HCT116 (cell line): Measurements from ENCODE around the gene SH3RF2. TPM values are rescaled to one million over a fixed set of nuclear protein-coding genes. Genes with fewer than 3 reads are reported as not detected.

Experiments used
- ATAC-seq: fragments of 200-7000 bp; cut with Tn5 transposase; 2 replicates; pipeline ENCODE4 v1.9.1; 2020; ENCODE audit warnings: mild to moderate bottlenecking, moderate library complexity
- BruUV-seq: library from RNA; stranded (reverse); fragments of 400-500 nt; replicated peaks from 2 replicates; lab custom pipeline; 2021; lab: Mats Ljungman, UMichigan
- CTCF ChIA-PET: fragments of 300-600 bp; sonication (Branson Sonifier 250); formaldehyde crosslinking; loops from one replicate; lab custom pipeline; 2021; ENCODE audit warnings: antibody characterized with exemption; lab: Charles Lee
- POLR2A ChIA-PET: fragments of 300-600, 350-600 bp; sonication (Branson Sonifier 250); formaldehyde crosslinking; loops from one replicate; lab custom pipeline; 2021; ENCODE audit warnings: antibody characterized with exemption; lab: Charles Lee
- RAD21 ChIA-PET, 2 experiments: fragments of 300-600 bp; sonication (Branson Sonifier 250); formaldehyde crosslinking; loops; one replicate each; lab custom pipeline; 2023; ENCODE audit warnings: low total read pairs in 2 of 2; ENCODE audit not compliant: uncharacterized antibody in 2 of 2, unreplicated experiment in 2 of 2, low non-redundant PET in 1 of 2; lab: Charles Lee
- DNase-seq: peaks from one replicate; pipeline ENCODE4 v3.0.0-alpha.2; 2010; ENCODE audit warnings: low read depth, low spot score
- H2AFZ ChIP-seq: fragments of 200-600 bp; shearing (Covaris generic), sonication (generic); 2 replicates; pipeline ENCODE4 v1.6.1; 2017; ENCODE audit warnings: low read depth, mixed run types, mixed read lengths, antibody characterized with exemption, low read length; ENCODE audit not compliant: poor library complexity, severe bottlenecking
- H3K27ac ChIP-seq: 2 replicates; pipeline ENCODE4 v1.5.1; 2012; ENCODE audit warnings: low read depth, low read length
- H3K27me3 ChIP-seq: fragments of 200-600 bp; sonication (generic); 2 replicates; pipeline ENCODE4 v1.6.1; 2016; ENCODE audit warnings: mixed run types, low read length, mixed read lengths; ENCODE audit not compliant: insufficient read depth
- H3K36me3 ChIP-seq, 2 experiments: fragments of 200-500 bp in 1 of 2; fragments of 200-600 bp in 1 of 2; sonication (Bioruptor generic) in 1 of 2; sonication (generic) in 1 of 2; 2 replicates each; pipeline versions ENCODE4 v1.5.1 to v1.6.1; 2014 to 2016; ENCODE audit warnings: low read length in 2 of 2, inconsistent platforms in 1 of 2, mixed read lengths in 1 of 2, mixed run types in 1 of 2; ENCODE audit not compliant: insufficient read depth in 2 of 2, control insufficient read depth in 1 of 2
- H3K4me1 ChIP-seq, 2 experiments: fragments of 200-600 bp in 1 of 2; sonication (generic) in 1 of 2; 2 replicates each; pipeline versions ENCODE4 v1.5.1 to v1.6.1; 2012 to 2017; ENCODE audit warnings: low read length in 2 of 2, inconsistent platforms in 1 of 2, mild to moderate bottlenecking in 1 of 2, mixed read lengths in 1 of 2, mixed run types in 1 of 2, moderate library complexity in 1 of 2; ENCODE audit not compliant: insufficient read depth in 2 of 2, control insufficient read depth in 1 of 2
- H3K4me2 ChIP-seq: fragments of 200-600 bp; sonication (generic); 2 replicates; pipeline ENCODE4 v1.6.1; 2017; ENCODE audit warnings: mixed run types, low read length, mixed read lengths
- H3K4me3 ChIP-seq, 2 experiments: fragments of 200-600 bp in 1 of 2; sonication (generic) in 1 of 2; replicated peaks in 1 of 2; 2 replicates each; pipeline ENCODE4 v1.5.1; 2011 to 2016; ENCODE audit warnings: low read length in 2 of 2, control low read depth in 1 of 2, low read depth in 1 of 2, mild to moderate bottlenecking in 1 of 2, mixed read lengths in 1 of 2, mixed run types in 1 of 2
- H3K79me2 ChIP-seq: fragments of 200-600 bp; sonication (generic); 2 replicates; pipeline ENCODE4 v1.6.1; 2017; ENCODE audit warnings: mild to moderate bottlenecking, mixed run types, low read length, moderate library complexity, mixed read lengths; ENCODE audit not compliant: insufficient read depth
- H3K9ac ChIP-seq: fragments of 200-600 bp; sonication (generic); 2 replicates; pipeline ENCODE4 v1.6.1; 2016; ENCODE audit warnings: low read length, mixed read lengths
- H3K9me2 ChIP-seq: fragments of 200-600 bp; sonication (generic), shearing (Covaris generic); 2 replicates; pipeline ENCODE4 v1.6.1; 2017; ENCODE audit warnings: mixed run types, mild to moderate bottlenecking, moderate library complexity; ENCODE audit not compliant: insufficient read depth
- H3K9me3 ChIP-seq, 2 experiments: fragments of 200-500 bp in 1 of 2; fragments of 200-600 bp in 1 of 2; sonication (Bioruptor generic) in 1 of 2; sonication (generic) in 1 of 2; 2 replicates each; pipeline ENCODE4 v1.6.1; 2014 to 2017; ENCODE audit warnings: low read length in 2 of 2, mixed read lengths in 2 of 2, inconsistent platforms in 1 of 2, low read depth in 1 of 2, mild to moderate bottlenecking in 1 of 2, mixed run types in 1 of 2, moderate library complexity in 1 of 2; ENCODE audit not compliant: control insufficient read depth in 1 of 2, insufficient read depth in 1 of 2
- H4K20me1 ChIP-seq: fragments of 200-600 bp; sonication (generic), shearing (Covaris generic); 2 replicates; pipeline ENCODE4 v1.6.1; 2017; ENCODE audit warnings: mixed run types, mild to moderate bottlenecking, moderate library complexity; ENCODE audit not compliant: insufficient read depth
- ELF1 ChIP-seq: IDR thresholded peaks from 2 replicates; pipeline ENCODE4 v1.6.1; 2012; ENCODE audit warnings: low read depth, borderline replicate concordance
- EZH2phosphoT487 ChIP-seq: fragments of 200-600 bp; IDR thresholded peaks from 2 replicates; pipeline ENCODE4 v1.6.1; 2018; ENCODE audit warnings: antibody characterized with exemption, borderline replicate concordance
- RAD21 ChIP-seq: IDR thresholded peaks from 2 replicates; pipeline ENCODE4 v1.6.1; 2012; ENCODE audit warnings: low read depth, mild to moderate bottlenecking
- SP1 ChIP-seq: IDR thresholded peaks from 2 replicates; pipeline ENCODE4 v1.6.1; 2012; ENCODE audit warnings: low read depth
- SRF ChIP-seq: IDR thresholded peaks from 2 replicates; pipeline ENCODE4 v1.6.1; 2012; ENCODE audit warnings: low read depth
- YY1 ChIP-seq: IDR thresholded peaks from 2 replicates; pipeline ENCODE4 v1.6.1; 2011; ENCODE audit warnings: low read length, low read depth, moderate library complexity, mild to moderate bottlenecking; ENCODE audit not compliant: insufficient replicate concordance; ENCODE audit errors: extremely low read depth
- ZFX ChIP-seq: fragments of 450-650 bp; IDR thresholded peaks from 2 replicates; pipeline ENCODE4 v1.6.1; 2017
- intact Hi-C: fragments of 100-400 bp; cut with micrococcal nuclease; formaldehyde crosslinking; loops from 2 replicates; pipeline ENCODE4 v1.10.0; 2022
- total RNA-seq: library from RNA; stranded (reverse); gene quantifications from one replicate; pipeline ENCODE4 v1.2.1, GENCODE V29; 2021; ENCODE audit not compliant: unreplicated experiment
- TF ChIP-seq, protein P1 (sequence below): IDR thresholded peaks from 2 replicates; pipeline ENCODE4 v1.6.1; 2011; ENCODE audit warnings: mild to moderate bottlenecking, low read length, moderate library complexity; ENCODE audit not compliant: insufficient replicate concordance; ENCODE audit errors: extremely low read depth
- TF ChIP-seq, protein P2 (sequence below), 3 experiments: fragments of 200-600 bp in 1 of 3; sonication (generic) in 1 of 3; IDR thresholded peaks in 2 of 3; conservative IDR thresholded peaks in 1 of 3; 2 replicates each; pipeline ENCODE4 v1.5.1; 2012 to 2017; ENCODE audit warnings: low read depth in 2 of 3, low read length in 2 of 3, antibody characterized with exemption in 1 of 3, borderline replicate concordance in 1 of 3, control low read depth in 1 of 3, mild to moderate bottlenecking in 1 of 3, mixed read lengths in 1 of 3, mixed run types in 1 of 3, moderate library complexity in 1 of 3; ENCODE audit not compliant: insufficient read depth in 1 of 3

Gene SH3RF2
- total RNA-seq, 1 experiment from 2014 or later, result 14.3 TPM

DNA sequence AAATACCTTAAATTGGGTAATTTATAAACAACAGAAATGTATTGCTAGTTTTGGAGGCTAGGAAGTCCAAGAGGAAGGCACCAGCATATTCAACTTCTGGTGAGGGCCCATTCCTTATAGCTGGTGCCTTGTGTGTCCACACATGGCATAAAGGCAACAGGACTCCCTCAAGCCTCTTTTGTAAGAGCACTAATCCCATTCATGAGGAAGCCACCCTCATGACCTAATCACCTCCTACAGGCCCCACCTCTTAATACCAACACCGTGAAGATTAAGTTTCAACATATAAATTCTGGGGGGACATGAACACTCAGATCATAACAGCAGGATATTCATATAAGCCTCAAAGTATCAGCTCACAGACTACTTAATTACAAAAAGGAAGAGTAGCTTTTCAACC, 173.0 kb downstream of the SH3RF2 start (continued):
- TF ChIP-seq, protein P1, sequence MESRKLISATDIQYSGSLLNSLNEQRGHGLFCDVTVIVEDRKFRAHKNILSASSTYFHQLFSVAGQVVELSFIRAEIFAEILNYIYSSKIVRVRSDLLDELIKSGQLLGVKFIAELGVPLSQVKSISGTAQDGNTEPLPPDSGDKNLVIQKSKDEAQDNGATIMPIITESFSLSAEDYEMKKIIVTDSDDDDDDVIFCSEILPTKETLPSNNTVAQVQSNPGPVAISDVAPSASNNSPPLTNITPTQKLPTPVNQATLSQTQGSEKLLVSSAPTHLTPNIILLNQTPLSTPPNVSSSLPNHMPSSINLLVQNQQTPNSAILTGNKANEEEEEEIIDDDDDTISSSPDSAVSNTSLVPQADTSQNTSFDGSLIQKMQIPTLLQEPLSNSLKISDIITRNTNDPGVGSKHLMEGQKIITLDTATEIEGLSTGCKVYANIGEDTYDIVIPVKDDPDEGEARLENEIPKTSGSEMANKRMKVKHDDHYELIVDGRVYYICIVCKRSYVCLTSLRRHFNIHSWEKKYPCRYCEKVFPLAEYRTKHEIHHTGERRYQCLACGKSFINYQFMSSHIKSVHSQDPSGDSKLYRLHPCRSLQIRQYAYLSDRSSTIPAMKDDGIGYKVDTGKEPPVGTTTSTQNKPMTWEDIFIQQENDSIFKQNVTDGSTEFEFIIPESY, result no peak
- TF ChIP-seq YY1, result no peak

DNA sequence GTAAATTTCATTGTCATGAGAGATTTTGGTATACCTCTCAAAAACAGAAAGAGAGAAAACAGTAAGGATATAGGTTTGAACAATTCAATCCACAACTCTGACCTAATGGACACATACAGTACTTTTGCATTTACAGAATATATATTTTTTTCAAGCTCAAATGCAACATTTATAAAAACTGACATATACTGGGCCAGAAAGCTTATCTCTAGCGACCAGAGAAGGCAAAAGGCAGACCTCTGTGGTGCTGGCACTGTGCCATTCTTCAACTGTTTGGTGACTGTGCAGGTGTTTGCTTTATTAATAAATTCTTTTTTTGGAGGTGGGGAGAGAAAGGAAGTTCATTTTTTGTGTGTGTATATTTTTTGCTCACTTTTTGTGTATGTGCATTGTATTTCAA, 175.0 kb downstream of the SH3RF2 start:
- intact Hi-C loops, result no loop called here
- H2AFZ ChIP-seq, result no peak overlapping the region
- no peak overlapping the region for H3K4me2 ChIP-seq
- no peaks in the 10 kb centered on the region for H4K20me1 ChIP-seq
- peaks cover 12 to 15% of the 10 kb centered on the region in 2 experiments; a peak in 2 of 4 replicates for H3K36me3 ChIP-seq
- DNase-seq, result no peak
- no peaks in the 10 kb centered on the region for H3K9me2 ChIP-seq
- no peaks in the 10 kb centered on the region for H3K79me2 ChIP-seq
- H3K4me3 ChIP-seq, result no peak overlapping the region
- no TSS peak for BruUV-seq
- ATAC-seq, result no peak
- RAD21 ChIA-PET, result no interaction called here
- no peak overlapping the region for H3K9ac ChIP-seq
- H3K27ac ChIP-seq, result no peak overlapping the region
- TF ChIP-seq, protein P2, sequence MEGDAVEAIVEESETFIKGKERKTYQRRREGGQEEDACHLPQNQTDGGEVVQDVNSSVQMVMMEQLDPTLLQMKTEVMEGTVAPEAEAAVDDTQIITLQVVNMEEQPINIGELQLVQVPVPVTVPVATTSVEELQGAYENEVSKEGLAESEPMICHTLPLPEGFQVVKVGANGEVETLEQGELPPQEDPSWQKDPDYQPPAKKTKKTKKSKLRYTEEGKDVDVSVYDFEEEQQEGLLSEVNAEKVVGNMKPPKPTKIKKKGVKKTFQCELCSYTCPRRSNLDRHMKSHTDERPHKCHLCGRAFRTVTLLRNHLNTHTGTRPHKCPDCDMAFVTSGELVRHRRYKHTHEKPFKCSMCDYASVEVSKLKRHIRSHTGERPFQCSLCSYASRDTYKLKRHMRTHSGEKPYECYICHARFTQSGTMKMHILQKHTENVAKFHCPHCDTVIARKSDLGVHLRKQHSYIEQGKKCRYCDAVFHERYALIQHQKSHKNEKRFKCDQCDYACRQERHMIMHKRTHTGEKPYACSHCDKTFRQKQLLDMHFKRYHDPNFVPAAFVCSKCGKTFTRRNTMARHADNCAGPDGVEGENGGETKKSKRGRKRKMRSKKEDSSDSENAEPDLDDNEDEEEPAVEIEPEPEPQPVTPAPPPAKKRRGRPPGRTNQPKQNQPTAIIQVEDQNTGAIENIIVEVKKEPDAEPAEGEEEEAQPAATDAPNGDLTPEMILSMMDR (IDR thresholded peaks at IDR 0.05 in 2 of 3, conservative IDR thresholded peaks at IDR 0.05 in 1 of 3; ENCODE audit: borderline replicate concordance in 1 of 3, insufficient read depth in 1 of 3, low read depth in 2 of 3, low read length in 2 of 3), result no peak
- no peak for TF ChIP-seq ZFX
- TF ChIP-seq RAD21, result no peak
- TF ChIP-seq EZH2phosphoT487, result no peak
- no peak for TF ChIP-seq ELF1
- TF ChIP-seq SP1, result no peak
- TF ChIP-seq SRF, result no peak
- H3K4me1 ChIP-seq, result no peaks in the 10 kb centered on the region
- no peaks in the 10 kb centered on the region for H3K27me3 ChIP-seq
- CTCF ChIA-PET, result no interaction called here
- H3K9me3 ChIP-seq, result no peaks in the 10 kb centered on the region
- POLR2A ChIA-PET, result no interaction called here
